Measurements from ENCODE around the gene DCBLD1. TPM values are rescaled to one million over a fixed set of nuclear protein-coding genes. Genes with fewer than 3 reads are reported as not detected.

DCBLD1 gene
- total and polyA plus RNA-seq, 4 donors, result 10.0 to 38.1 (median 13.0) TPM

GRCh38 chr6:117496383-117496990, 14.0 kb downstream of the DCBLD1 start:
- H3K27me3 ChIP-seq (ENCODE audit: control insufficient read depth in 3 of 3, insufficient read depth in 3 of 3, low read length in 2 of 3), result no peaks in the 10 kb centered on the region
- peaks cover 4 to 62% (median 16%) of the 10 kb centered on the region in 5 donors for H3K4me1 ChIP-seq (ENCODE audit: control insufficient read depth in 5 of 5, insufficient read depth in 5 of 5, low read length in 5 of 5)
- H3K4me3 ChIP-seq, result no peak overlapping the region
- peak overlapping the region in 1 of 2 donors; percentile 21 for H3K27ac ChIP-seq (ENCODE audit: low read depth in 1 of 2, low read length in 1 of 2)
- no peaks in the 10 kb centered on the region for H3K9me3 ChIP-seq (ENCODE audit: control insufficient read depth in 4 of 4, insufficient read depth in 3 of 4, low read length in 3 of 4)
- peaks cover 0 to 3% (median 1%) of the 10 kb centered on the region in 4 donors for H3K36me3 ChIP-seq (ENCODE audit: control insufficient read depth in 4 of 4, insufficient read depth in 4 of 4, low read length in 4 of 4)
- no peak overlapping the region for H3K9ac ChIP-seq (ENCODE audit: insufficient read depth in 1 of 2, low read length in 2 of 2)
- WGBS, 2 donors, result 32 to 95% methylated on average over 1 of the region's 1 CpG
- ATAC-seq (ENCODE audit: insufficient read depth, low FRiP score), result no peak
- TF ChIP-seq CTCF (IDR thresholded peaks at IDR 0.05; ENCODE audit: control extremely low read depth, extremely low read depth), result no peak
- DNase-seq, result no peak

GRCh38 chr6:117497237-117497636, 14.8 kb downstream of the DCBLD1 start:
- no peak for ATAC-seq (ENCODE audit: insufficient read depth, low FRiP score)
- no peak for DNase-seq
- TF ChIP-seq CTCF (IDR thresholded peaks at IDR 0.05; ENCODE audit: control extremely low read depth, extremely low read depth), result no peak
- no peak overlapping the region for H3K9ac ChIP-seq (ENCODE audit: insufficient read depth in 1 of 2, low read length in 2 of 2)
- WGBS, 2 donors, result 41 to 67% methylated on average over 1 of the region's 1 CpG
- H3K27ac ChIP-seq (ENCODE audit: low read depth in 1 of 2, low read length in 1 of 2), result no peak overlapping the region
- no peak overlapping the region for H3K4me3 ChIP-seq
- H3K27me3 ChIP-seq (ENCODE audit: control insufficient read depth in 3 of 3, insufficient read depth in 3 of 3, low read length in 2 of 3), result no peaks in the 10 kb centered on the region
- no peaks in the 10 kb centered on the region for H3K9me3 ChIP-seq (ENCODE audit: control insufficient read depth in 4 of 4, insufficient read depth in 3 of 4, low read length in 3 of 4)
- peaks cover 0 to 3% (median 1%) of the 10 kb centered on the region in 4 donors for H3K36me3 ChIP-seq (ENCODE audit: control insufficient read depth in 4 of 4, insufficient read depth in 4 of 4, low read length in 4 of 4)
- peaks cover 4 to 62% (median 16%) of the 10 kb centered on the region in 5 donors for H3K4me1 ChIP-seq (ENCODE audit: control insufficient read depth in 5 of 5, insufficient read depth in 5 of 5, low read length in 5 of 5)

GRCh38 chr6:117498159-117498558, 15.7 kb downstream of the DCBLD1 start:
- no peak for ATAC-seq (ENCODE audit: insufficient read depth, low FRiP score)
- Histone ChIP-seq H3K4me3 (no peak overlapping the region), H3K27ac (ENCODE audit: low read depth in 1 of 2, low read length in 1 of 2) (peak overlapping the region; percentile 4 to 59), H3K9ac (ENCODE audit: insufficient read depth in 1 of 2, low read length in 2 of 2) (peak overlapping the region in 1 of 2 donors; percentile 7), H3K36me3 (ENCODE audit: control insufficient read depth in 4 of 4, insufficient read depth in 4 of 4, low read length in 4 of 4) (peaks cover 0 to 3% (median 1%) of the 10 kb centered on the region in 4 donors), H3K9me3 (ENCODE audit: control insufficient read depth in 4 of 4, insufficient read depth in 3 of 4, low read length in 3 of 4) (no peaks in the 10 kb centered on the region), H3K4me1 (ENCODE audit: control insufficient read depth in 5 of 5, insufficient read depth in 5 of 5, low read length in 5 of 5) (peaks cover 4 to 56% (median 14%) of the 10 kb centered on the region in 5 donors), H3K27me3 (ENCODE audit: control insufficient read depth in 3 of 3, insufficient read depth in 3 of 3, low read length in 2 of 3) (no peaks in the 10 kb centered on the region)
- WGBS, 2 donors, result 13 to 20% methylated on average over 2 of the region's 2 CpGs
- DNase-seq, result peak; percentile 59 to 92 (median 88)
- no peak for TF ChIP-seq CTCF (IDR thresholded peaks at IDR 0.05; ENCODE audit: control extremely low read depth, extremely low read depth)

Measured in lung (tissue), 12 donors.